AG08395 (cell line): Measurements from ENCODE around the gene RASGRP4.
"Not testable (repeated sequence)": the region's sequence is repeated elsewhere in the genome, so short reads cannot be mapped to it uniquely, and the experiment has no call there.

Experiments
- DNase-seq: peaks from one replicate; pipeline ENCODE4 v3.0.0; 2012; ENCODE audit warnings: mixed read lengths, low spot score

The RASGRP4 gene

GRCh38 chr19:38417146-38417543 is 8.9 kb downstream of the RASGRP4 start:
- DNase-seq, result no peak

DNA sequence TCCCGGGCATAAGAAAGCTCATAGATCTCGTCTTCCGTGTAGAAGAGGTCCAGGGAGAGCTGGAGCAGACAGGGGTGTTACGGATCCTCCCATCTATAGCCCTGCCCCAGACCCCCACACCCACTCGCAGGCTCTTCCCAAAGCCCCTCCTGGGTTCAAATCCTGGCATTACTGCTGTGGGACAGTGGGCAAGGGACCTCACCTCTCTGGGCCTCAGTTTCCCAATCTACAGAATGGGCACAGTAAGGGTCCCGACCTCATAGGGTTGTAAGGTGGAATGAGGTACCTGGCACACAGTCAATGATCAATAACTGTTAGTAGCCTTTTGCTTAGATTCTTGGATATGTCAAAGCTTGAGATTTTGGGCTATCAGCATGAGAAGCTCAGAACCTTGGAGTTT is 12.6 kb downstream of the RASGRP4 start:
- DNase-seq, result no peak

DNA sequence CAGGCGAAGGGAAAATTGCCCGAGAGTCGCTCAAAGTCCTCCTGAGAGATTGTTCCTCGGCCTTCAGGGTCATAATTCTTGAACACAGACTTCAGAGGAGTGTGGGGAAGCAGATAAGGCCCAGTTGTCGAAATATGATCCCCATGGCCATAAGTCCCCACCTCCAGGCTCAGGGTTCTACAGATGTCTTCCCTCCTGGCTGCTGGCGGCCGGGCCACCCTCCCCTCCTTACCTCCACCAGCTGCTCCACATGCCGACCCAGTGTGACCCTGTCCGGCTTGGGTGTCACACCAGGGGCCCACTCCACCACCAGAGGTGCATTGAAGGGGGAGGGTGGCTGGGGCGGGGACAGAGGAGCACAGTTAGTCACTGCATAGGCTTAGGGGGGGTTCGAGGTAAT is 13.1 kb downstream of the RASGRP4 start:
- no peak for DNase-seq

GRCh38 chr19:38412491-38412890 is 13.5 kb downstream of the RASGRP4 start:
- DNase-seq, result no peak

DNA sequence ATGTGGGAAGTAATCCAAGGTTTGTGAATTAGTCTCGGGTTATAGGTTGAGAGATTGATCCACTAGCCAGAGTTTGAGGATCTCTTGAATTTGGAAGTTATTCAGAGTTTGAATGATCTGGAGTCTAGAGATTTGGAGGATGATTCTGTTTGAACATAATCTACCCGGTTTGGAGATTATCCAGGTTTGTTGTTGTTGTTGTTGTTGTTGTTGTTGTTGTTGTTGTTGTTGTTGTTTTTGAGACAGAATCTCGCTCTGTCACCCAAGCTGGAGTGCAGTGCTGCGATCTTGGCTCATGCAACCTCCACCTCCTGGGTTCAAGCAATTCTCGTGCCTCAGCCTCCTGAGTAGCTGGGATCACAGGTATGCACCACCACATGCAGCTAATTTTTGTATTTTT is 14.1 kb downstream of the RASGRP4 start:
- not testable (repeated sequence) for DNase-seq

GRCh38 chr19:38411041-38411712 is 14.8 kb downstream of the RASGRP4 start:
- DNase-seq, result no peak

- DNase-seq, result not testable (repeated sequence)
Measured at GRCh38 chr19:38410407-38410806, 15.6 kb downstream of the RASGRP4 start.

GRCh38 chr19:38409631-38410133 is 16.3 kb downstream of the RASGRP4 start:
- DNase-seq, result peak; percentile 49

GRCh38 chr19:38405276-38405675 is 20.7 kb downstream of the RASGRP4 start:
- no peak for DNase-seq

GRCh38 chr19:38404858-38405257 is 21.2 kb downstream of the RASGRP4 start:
- DNase-seq, result no peak

DNA sequence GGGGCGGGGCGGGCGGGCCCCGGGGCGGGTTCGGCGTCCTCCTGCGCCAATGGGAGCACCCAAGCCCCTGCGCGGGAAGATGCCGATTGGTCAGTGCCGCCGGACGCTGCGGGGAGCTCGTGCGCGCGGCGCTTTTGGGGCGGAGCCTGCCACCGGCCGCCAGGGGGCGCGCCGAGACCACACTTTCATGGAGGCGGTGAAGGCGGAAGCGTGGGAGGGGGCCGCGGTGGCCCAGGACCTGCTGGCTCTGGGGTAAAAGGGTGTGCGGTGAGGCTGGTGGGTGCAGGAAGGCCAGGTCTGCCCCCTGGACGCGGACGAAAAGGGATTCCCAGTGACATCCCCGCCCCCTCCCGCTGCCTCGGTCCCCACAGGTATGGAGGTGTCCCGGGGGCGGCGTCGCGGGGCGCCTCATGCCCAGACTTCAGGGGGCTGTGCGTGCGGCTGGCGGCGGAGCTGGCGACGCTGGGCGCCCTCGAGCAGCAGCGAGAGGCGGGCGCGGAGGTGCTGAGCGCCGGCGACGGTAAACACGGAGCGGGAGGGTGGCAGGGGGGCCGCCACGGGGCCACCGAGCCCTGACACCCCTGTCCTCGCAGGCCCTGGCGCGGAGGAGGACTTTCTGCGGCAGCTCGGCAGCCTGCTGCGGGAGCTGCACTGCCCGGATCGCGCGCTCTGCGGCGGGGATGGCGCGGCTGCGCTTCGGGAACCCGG is 22.9 kb downstream of the RASGRP4 start, which contains the start of gene FAM98C:
FAM98C (plus strand) TSS at position 127 of the 708 bp plus-strand sequence; CDS start at position 188, 61 bp downstream.
- DNase-seq, result peak; percentile 100

- no peak for DNase-seq
Measured at GRCh38 chr19:38402623-38402966, 23.4 kb downstream of the RASGRP4 start.

- DNase-seq, result no peak
Measured at GRCh38 chr19:38401148-38401547, 24.9 kb downstream of the RASGRP4 start.

- DNase-seq, result no peak
Measured at GRCh38 chr19:38400361-38400760, 25.7 kb downstream of the RASGRP4 start.

- DNase-seq, result no peak
Measured at GRCh38 chr19:38399537-38399936, 26.5 kb downstream of the RASGRP4 start.

DNA sequence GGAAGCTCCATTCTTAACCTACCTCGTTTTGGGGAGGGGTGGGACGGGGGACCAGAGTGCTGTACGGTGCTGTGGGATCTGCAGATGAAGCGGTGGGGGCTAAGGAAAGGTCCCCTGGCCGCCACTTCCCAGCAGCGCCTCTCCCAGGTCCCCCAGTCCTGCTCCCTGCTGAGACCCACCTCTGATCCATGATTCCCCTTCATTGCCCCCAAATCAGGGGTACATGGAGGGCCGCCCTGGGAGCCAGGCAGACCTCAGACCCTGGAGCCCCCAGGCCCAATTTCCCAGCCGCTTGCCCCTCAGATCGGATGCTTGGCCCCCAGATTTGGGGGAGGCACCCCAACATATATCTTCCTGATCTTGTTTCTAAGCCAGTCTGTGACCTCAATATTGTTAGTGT is 26.9 kb downstream of the RASGRP4 start:
- DNase-seq, result no peak

DNA sequence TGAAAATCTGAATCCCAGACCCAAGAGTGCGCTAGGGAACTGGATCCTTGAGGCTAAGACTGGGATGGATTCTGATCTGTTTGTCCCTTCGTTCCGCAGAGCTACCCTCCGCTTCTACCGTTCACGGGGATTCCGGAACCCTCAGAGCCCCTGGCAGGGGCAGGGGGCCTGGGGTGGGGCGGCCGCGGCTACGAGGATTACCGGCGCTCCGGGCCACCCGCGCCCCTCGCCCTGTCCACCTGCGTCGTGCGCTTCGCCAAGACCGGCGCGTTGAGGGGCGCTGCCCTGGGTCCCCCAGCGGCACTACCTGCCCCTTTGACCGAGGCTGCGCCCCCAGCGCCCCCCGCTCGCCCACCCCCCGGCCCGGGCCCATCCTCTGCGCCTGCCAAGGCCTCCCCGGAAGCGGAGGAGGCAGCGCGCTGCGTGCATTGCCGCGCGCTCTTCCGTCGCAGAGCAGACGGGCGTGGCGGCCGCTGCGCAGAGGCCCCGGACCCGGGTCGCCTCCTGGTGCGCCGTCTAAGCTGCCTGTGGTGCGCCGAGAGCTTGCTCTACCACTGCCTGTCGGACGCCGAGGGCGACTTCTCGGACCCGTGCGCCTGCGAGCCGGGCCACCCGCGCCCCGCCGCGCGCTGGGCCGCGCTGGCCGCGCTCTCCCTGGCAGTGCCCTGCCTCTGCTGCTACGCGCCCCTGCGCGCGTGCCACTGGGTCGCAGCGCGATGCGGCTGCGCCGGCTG is 30.5 kb downstream of the RASGRP4 start:
- DNase-seq, result no peak

DNA sequence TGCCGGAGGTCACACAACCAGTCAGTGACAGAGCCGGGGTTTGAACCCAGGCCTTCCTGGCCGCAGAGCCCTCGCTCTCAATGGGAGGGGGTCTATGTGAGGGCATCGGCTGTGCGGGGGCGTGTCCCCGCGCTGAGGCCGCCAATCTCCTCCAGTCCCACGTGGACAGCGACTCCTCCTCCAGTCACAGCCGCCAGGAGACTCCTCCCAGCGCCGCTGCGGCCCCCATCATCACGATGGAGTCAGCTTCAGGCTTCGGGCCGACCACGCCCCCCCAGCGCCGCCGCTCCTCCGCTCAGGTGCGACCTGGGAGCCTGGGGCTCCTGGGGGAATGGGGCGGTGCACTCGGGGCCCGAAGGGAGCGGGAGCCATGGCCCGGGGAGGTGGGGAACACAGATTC is 31.5 kb downstream of the RASGRP4 start:
- peak; percentile 31 for DNase-seq

DNA sequence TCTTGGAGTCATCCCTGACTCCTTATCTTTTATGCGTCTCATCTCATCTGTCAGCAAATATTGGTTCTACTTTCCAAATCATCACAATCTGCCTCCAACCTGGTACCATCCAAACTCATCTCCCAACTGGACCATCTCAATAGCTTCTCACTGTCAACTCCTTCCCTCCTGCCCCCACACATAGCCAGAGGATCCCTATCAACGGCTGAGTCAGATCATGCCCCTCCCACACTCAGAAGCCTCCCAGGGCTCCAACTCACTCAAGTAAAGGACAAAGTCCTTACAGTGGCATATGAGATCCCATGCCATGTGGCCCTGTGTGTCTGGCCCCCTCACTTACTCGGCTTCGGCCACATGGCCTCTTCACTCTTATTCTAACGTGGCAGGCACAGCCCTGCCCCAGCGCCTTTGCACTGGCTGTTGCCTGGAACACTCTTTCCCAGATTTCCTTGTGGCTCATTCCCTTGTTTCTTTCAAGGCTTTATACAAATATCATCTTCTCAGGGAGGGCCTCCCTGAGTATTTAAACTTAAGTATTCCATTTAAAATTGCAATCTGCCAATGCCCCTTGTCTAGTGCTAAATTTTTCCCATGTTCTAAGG is 33.2 kb downstream of the RASGRP4 start:
- peak; percentile 44 for DNase-seq

DNA sequence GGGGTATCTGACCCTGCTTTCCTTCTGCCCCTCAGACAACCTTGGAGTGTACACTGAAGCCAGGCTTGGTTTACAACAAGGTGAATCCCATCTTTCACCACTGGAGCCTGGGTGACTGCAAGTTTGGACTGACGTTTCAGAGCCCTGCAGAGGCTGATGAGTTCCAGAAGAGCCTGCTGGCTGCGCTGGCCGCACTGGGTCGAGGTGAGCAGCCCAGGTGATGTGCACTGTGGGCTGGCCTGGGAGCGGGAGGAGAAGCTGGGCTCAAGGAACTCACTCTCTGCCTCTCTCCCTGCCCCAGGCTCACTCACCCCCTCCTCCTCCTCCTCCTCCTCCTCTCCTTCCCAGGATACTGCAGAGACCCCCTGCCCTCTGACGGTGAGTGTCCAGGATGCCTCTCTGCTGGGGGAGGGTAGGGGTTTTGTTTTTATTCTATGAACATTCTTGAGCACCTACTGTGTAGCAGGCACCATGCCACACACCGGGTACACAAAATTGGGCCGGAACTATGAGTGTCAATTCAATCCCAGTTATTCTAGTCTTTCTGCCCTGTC is 34.0 kb downstream of the RASGRP4 start:
- no peak for DNase-seq

GRCh38 chr19:38389957-38390924 is 35.8 kb downstream of the RASGRP4 start:
- DNase-seq, result no peak
